ENCODE data around the gene FBXO42. TPM values are rescaled to one million over a fixed set of nuclear protein-coding genes. Genes with fewer than 3 reads are reported as not detected.

Gene FBXO42
- total and polyA plus RNA-seq, 2 experiments from 2014 or later = 6.0 to 20.7 TPM

- TF ChIP-seq JUNB (IDR thresholded peaks at IDR 0.05; ENCODE audit: unreplicated experiment) (no peak), ZNF462 (CRISPR knock-in tag; IDR thresholded peaks at IDR 0.05) (no peak), EZH2 (IDR thresholded peaks at IDR 0.05; ENCODE audit: low read depth, unreplicated experiment) (no peak), POLR2AphosphoS5 (IDR thresholded peaks at IDR 0.05; ENCODE audit: low read depth) (no peak)
Observed at GRCh38 chr1:16232316-16232710, 120.0 kb downstream of the FBXO42 start (continued).

- peaks cover 16% of the 10 kb centered on the region for H3F3A ChIP-seq (replicated peaks; ENCODE audit: low read depth)
- Mint-ChIP-seq H3K27ac (no peak overlapping the region), H3K4me3 (no peak overlapping the region), H3K36me3 (ENCODE audit: low read depth) (no peaks in the 10 kb centered on the region), H3K4me1 (peaks cover 18% of the 10 kb centered on the region; the same call in 2 of the 3 replicates), H3K27me3 (ENCODE audit: insufficient read depth, low read depth, poor library complexity) (peaks cover 33% of the 10 kb centered on the region), H3K9me3 (no peaks in the 10 kb centered on the region)
- no peaks in the 10 kb centered on the region for H3K36me3 ChIP-seq (ENCODE audit: insufficient read depth)
- no peaks in the 10 kb centered on the region; the same call in 1 of the 2 replicates for H4K20me1 ChIP-seq (replicated peaks; ENCODE audit: insufficient read depth)
- no peak for DNase-seq (ENCODE audit: low spot score)
- no peaks in the 10 kb centered on the region for H3K79me2 ChIP-seq (replicated peaks; ENCODE audit: insufficient read depth)
- no peak overlapping the region for H3K27ac ChIP-seq (ENCODE audit: low read depth)
- peaks cover 16% of the 10 kb centered on the region; the same call in 1 of the 2 replicates for H3K4me1 ChIP-seq (ENCODE audit: insufficient read depth)
- H3K9me2 ChIP-seq (ENCODE audit: insufficient read depth) = no peaks in the 10 kb centered on the region
- H3K4me3 ChIP-seq = no peak overlapping the region
- no peak overlapping the region for H2AFZ ChIP-seq
- no peak overlapping the region for H3K4me2 ChIP-seq
- H3K27me3 ChIP-seq (ENCODE audit: insufficient read depth) = peaks cover 34% of the 10 kb centered on the region
- ATAC-seq = no peak
- TF ChIP-seq EZH2 (IDR thresholded peaks at IDR 0.05; ENCODE audit: low read depth, unreplicated experiment) = no peak
- no peak for TF ChIP-seq JUNB (IDR thresholded peaks at IDR 0.05; ENCODE audit: unreplicated experiment)
- TF ChIP-seq STAT1 (IDR thresholded peaks at IDR 0.05; ENCODE audit: unreplicated experiment) = no peak
- no peak for TF ChIP-seq REST (IDR thresholded peaks at IDR 0.05; ENCODE audit: unreplicated experiment)
- TF ChIP-seq ZNF114 (CRISPR knock-in tag; IDR thresholded peaks at IDR 0.05) = no peak
- no peak for TF ChIP-seq CTCF (conservative IDR thresholded peaks at IDR 0.05; ENCODE audit: low read depth in 2 of 2)
Observed at GRCh38 chr1:16231331-16232315, 120.7 kb downstream of the FBXO42 start.
